HG02885 (cell line): ENCODE measurements around the gene TOP1.
"Not testable (repeated sequence)": the region's sequence is repeated elsewhere in the genome, so short reads cannot be mapped to it uniquely, and the experiment has no call there.

Source experiments
- ATAC-seq: cut with Tn5 transposase; IDR thresholded peaks from one replicate; pipeline ENCODE4 v1.9.1; 2021; ENCODE audit warnings: mild to moderate bottlenecking; ENCODE audit not compliant: unreplicated experiment, poor library complexity

The TOP1 gene

GRCh38 chr20:41086402-41087324 lies 58.0 kb downstream of the TOP1 start:
- ATAC-seq, result no peak

GRCh38 chr20:41087325-41087685 lies 58.7 kb downstream of the TOP1 start:
- ATAC-seq, result no peak

- ATAC-seq, result no peak
Measured at GRCh38 chr20:41087777-41088176, 59.2 kb downstream of the TOP1 start.

GRCh38 chr20:41089555-41089954 lies 60.9 kb downstream of the TOP1 start:
- ATAC-seq, result no peak

GRCh38 chr20:41091927-41092326 lies 63.3 kb downstream of the TOP1 start:
- ATAC-seq, result no peak

GRCh38 chr20:41094353-41095055 lies 65.9 kb downstream of the TOP1 start:
- ATAC-seq, result no peak

GRCh38 chr20:41095110-41095969 lies 66.7 kb downstream of the TOP1 start:
- ATAC-seq, result no peak

GRCh38 chr20:41098703-41099250 lies 70.2 kb downstream of the TOP1 start:
- ATAC-seq, result no peak

GRCh38 chr20:41100001-41100480 lies 71.4 kb downstream of the TOP1 start:
- no peak for ATAC-seq

- ATAC-seq, result no peak
Measured at GRCh38 chr20:41101660-41102059, 73.0 kb downstream of the TOP1 start.

GRCh38 chr20:41108531-41108930 lies 79.9 kb downstream of the TOP1 start:
- ATAC-seq, result no peak

- ATAC-seq, result no peak
Measured at GRCh38 chr20:41110012-41110411, 81.4 kb downstream of the TOP1 start.

- no peak for ATAC-seq
Measured at GRCh38 chr20:41110930-41111577, 82.4 kb downstream of the TOP1 start.

GRCh38 chr20:41111578-41111951 lies 82.9 kb downstream of the TOP1 start:
- ATAC-seq, result no peak

GRCh38 chr20:41116282-41116956 lies 87.8 kb downstream of the TOP1 start:
- ATAC-seq, result no peak

- not testable (repeated sequence) for ATAC-seq
Measured at GRCh38 chr20:41118159-41118558, 89.5 kb downstream of the TOP1 start.

GRCh38 chr20:41118632-41119031 lies 90.0 kb downstream of the TOP1 start:
- no peak for ATAC-seq

GRCh38 chr20:41119614-41120561 lies 91.3 kb downstream of the TOP1 start:
- ATAC-seq, result no peak
